HG03060 (cell line): ENCODE measurements around the gene IRF7.
A peak's percentile ranks its signal among the peaks of the same experiment; 100 is the strongest.
"Not testable (repeated sequence)": the region's sequence is repeated elsewhere in the genome, so short reads cannot be mapped to it uniquely, and the experiment has no call there.

ENCODE experiments used
- ATAC-seq: cut with Tn5 transposase; IDR thresholded peaks from one replicate; pipeline ENCODE4 v1.9.1; 2021; ENCODE audit warnings: low read depth, moderate number of reproducible peaks; ENCODE audit not compliant: unreplicated experiment

Gene IRF7

GRCh38 chr11:587546-587945 lies 28.2 kb downstream of the IRF7 start:
- ATAC-seq: no peak

- ATAC-seq: no peak
Observed at GRCh38 chr11:586376-587316, 29.1 kb downstream of the IRF7 start.

GRCh38 chr11:584287-584686 lies 31.5 kb downstream of the IRF7 start:
- no peak for ATAC-seq

GRCh38 chr11:581752-582151 lies 34.0 kb downstream of the IRF7 start:
- no peak for ATAC-seq

- no peak for ATAC-seq
Observed at GRCh38 chr11:581342-581741, 34.4 kb downstream of the IRF7 start.

GRCh38 chr11:579830-580601 lies 35.7 kb downstream of the IRF7 start:
- ATAC-seq: no peak

GRCh38 chr11:578276-579035 lies 37.3 kb downstream of the IRF7 start:
- no peak for ATAC-seq

GRCh38 chr11:577611-577894 lies 38.2 kb downstream of the IRF7 start:
- no peak for ATAC-seq

GRCh38 chr11:576811-577610 lies 38.7 kb downstream of the IRF7 start:
- no peak for ATAC-seq

GRCh38 chr11:575996-576768 lies 39.6 kb downstream of the IRF7 start, which contains the start of gene PHRF1:
PHRF1 (plus strand) TSS chr11:576470; CDS start chr11:581513, 5,043 bp downstream.
- peak; percentile 59 for ATAC-seq

GRCh38 chr11:575313-575995 lies 40.3 kb downstream of the IRF7 start:
- no peak for ATAC-seq

GRCh38 chr11:574632-575312 lies 41.0 kb downstream of the IRF7 start:
- ATAC-seq: no peak

- ATAC-seq: not testable (repeated sequence)
Observed at GRCh38 chr11:574031-574570, 41.6 kb downstream of the IRF7 start.

- ATAC-seq: no peak
Observed at GRCh38 chr11:573146-573759, 42.5 kb downstream of the IRF7 start.

- no peak for ATAC-seq
Observed at GRCh38 chr11:571802-572185, 44.0 kb downstream of the IRF7 start.

GRCh38 chr11:569158-569885 lies 46.4 kb downstream of the IRF7 start:
- ATAC-seq: no peak
